ENCODE data around the gene TMEM106A. TPM values are rescaled to one million over a fixed set of nuclear protein-coding genes. Genes with fewer than 3 reads are reported as not detected.

Gene TMEM106A
- total and polyA plus RNA-seq, 9 of the 15 experiments (the other 6 are each of a cell fraction or from before 2014, with no cell fraction given) = 0.03 to 0.29 (median 0.15) TPM

DNA sequence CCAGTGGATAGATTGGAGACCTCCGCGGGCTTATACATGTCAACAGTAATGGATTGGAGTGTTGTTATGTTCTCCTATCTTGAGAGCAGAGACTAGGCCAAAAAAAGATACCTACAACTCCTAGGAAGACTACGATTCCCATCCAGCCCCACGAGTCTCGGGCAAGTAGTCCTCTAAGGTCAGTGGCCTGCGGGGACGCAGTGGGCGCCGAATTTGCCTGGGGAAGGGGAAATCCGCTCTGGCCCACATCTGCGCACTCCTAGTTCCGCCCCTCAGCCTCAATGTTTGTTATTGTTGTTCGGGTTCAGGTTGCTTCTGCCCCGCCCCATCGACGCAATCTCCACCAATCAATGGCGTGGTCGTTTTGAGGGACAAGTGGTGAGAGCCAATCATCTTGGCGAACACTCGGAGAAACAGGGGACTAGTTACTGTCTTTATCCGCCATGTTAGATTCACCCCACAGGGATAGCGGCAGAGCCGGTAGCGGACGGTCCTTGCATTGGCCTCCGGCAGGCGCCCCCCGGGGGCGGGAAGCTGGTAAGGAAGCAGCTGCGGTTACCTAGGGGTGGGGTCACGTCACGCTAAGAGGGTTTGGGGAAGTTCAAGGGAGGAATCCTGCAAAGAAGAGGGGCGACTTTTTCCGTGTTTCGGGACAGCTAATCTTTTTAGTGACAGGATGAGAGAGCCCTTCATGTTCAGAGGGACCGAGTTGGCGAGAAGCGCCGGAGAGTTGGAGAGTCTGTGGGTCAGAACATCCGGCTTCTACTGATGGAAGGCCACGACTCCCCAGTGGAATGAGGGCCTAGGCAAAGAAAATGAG, 40.7 kb upstream of the TMEM106A start, which contains the start of gene NBR1 (continued):
- TF ChIP-seq POLR2B (IDR thresholded peaks at IDR 0.05; ENCODE audit: low read depth, partially characterized antibody) (peak; percentile 61), PYGO2 (tag; IDR thresholded peaks at IDR 0.05) (no peak), RB1 (IDR thresholded peaks at IDR 0.05; ENCODE audit: low read depth) (peak; percentile 34; the same call in 1 of the 2 replicates), FOXK2 (conservative IDR thresholded peaks at IDR 0.05 in 1 of 2, IDR thresholded peaks at IDR 0.05 in 1 of 2; ENCODE audit: low read depth in 2 of 2) (peak; percentile 97 to 98), NR2C1 (IDR thresholded peaks at IDR 0.05) (peak; percentile 38; the same call in 1 of the 2 replicates), NR2C1 (tag; IDR thresholded peaks at IDR 0.05) (peak; percentile 24)
- TF ChIP-seq, protein P1, sequence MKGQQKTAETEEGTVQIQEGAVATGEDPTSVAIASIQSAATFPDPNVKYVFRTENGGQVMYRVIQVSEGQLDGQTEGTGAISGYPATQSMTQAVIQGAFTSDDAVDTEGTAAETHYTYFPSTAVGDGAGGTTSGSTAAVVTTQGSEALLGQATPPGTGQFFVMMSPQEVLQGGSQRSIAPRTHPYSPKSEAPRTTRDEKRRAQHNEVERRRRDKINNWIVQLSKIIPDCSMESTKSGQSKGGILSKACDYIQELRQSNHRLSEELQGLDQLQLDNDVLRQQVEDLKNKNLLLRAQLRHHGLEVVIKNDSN (CRISPR knock-in tag; IDR thresholded peaks at IDR 0.05) = no peak
- TF ChIP-seq, protein P2, sequence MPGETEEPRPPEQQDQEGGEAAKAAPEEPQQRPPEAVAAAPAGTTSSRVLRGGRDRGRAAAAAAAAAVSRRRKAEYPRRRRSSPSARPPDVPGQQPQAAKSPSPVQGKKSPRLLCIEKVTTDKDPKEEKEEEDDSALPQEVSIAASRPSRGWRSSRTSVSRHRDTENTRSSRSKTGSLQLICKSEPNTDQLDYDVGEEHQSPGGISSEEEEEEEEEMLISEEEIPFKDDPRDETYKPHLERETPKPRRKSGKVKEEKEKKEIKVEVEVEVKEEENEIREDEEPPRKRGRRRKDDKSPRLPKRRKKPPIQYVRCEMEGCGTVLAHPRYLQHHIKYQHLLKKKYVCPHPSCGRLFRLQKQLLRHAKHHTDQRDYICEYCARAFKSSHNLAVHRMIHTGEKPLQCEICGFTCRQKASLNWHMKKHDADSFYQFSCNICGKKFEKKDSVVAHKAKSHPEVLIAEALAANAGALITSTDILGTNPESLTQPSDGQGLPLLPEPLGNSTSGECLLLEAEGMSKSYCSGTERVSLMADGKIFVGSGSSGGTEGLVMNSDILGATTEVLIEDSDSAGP (CRISPR knock-in tag; IDR thresholded peaks at IDR 0.05) = no peak
- TF ChIP-seq, protein P3, sequence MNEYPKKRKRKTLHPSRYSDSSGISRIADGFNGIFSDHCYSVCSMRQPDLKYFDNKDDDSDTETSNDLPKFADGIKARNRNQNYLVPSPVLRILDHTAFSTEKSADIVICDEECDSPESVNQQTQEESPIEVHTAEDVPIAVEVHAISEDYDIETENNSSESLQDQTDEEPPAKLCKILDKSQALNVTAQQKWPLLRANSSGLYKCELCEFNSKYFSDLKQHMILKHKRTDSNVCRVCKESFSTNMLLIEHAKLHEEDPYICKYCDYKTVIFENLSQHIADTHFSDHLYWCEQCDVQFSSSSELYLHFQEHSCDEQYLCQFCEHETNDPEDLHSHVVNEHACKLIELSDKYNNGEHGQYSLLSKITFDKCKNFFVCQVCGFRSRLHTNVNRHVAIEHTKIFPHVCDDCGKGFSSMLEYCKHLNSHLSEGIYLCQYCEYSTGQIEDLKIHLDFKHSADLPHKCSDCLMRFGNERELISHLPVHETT (CRISPR knock-in tag; conservative IDR thresholded peaks at IDR 0.05 in 1 of 2, IDR thresholded peaks at IDR 0.05 in 1 of 2) = peak in 1 of 2 experiments; percentile 50; a peak in 1 of 4 replicates
- TF ChIP-seq, protein P4, sequence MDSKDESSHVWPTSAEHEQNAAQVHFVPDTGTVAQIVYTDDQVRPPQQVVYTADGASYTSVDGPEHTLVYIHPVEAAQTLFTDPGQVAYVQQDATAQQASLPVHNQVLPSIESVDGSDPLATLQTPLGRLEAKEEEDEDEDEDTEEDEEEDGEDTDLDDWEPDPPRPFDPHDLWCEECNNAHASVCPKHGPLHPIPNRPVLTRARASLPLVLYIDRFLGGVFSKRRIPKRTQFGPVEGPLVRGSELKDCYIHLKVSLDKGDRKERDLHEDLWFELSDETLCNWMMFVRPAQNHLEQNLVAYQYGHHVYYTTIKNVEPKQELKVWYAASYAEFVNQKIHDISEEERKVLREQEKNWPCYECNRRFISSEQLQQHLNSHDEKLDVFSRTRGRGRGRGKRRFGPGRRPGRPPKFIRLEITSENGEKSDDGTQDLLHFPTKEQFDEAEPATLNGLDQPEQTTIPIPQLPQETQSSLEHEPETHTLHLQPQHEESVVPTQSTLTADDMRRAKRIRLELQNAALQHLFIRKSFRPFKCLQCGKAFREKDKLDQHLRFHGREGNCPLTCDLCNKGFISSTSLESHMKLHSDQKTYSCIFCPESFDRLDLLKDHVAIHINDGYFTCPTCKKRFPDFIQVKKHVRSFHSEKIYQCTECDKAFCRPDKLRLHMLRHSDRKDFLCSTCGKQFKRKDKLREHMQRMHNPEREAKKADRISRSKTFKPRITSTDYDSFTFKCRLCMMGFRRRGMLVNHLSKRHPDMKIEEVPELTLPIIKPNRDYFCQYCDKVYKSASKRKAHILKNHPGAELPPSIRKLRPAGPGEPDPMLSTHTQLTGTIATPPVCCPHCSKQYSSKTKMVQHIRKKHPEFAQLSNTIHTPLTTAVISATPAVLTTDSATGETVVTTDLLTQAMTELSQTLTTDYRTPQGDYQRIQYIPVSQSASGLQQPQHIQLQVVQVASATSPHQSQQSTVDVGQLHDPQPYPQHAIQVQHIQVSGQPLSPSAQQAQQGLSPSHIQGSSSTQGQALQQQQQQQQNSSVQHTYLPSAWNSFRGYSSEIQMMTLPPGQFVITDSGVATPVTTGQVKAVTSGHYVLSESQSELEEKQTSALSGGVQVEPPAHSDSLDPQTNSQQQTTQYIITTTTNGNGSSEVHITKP (IDR thresholded peaks at IDR 0.05; ENCODE audit: partially characterized antibody) = peak; percentile 61
- TF ChIP-seq, protein P5, sequence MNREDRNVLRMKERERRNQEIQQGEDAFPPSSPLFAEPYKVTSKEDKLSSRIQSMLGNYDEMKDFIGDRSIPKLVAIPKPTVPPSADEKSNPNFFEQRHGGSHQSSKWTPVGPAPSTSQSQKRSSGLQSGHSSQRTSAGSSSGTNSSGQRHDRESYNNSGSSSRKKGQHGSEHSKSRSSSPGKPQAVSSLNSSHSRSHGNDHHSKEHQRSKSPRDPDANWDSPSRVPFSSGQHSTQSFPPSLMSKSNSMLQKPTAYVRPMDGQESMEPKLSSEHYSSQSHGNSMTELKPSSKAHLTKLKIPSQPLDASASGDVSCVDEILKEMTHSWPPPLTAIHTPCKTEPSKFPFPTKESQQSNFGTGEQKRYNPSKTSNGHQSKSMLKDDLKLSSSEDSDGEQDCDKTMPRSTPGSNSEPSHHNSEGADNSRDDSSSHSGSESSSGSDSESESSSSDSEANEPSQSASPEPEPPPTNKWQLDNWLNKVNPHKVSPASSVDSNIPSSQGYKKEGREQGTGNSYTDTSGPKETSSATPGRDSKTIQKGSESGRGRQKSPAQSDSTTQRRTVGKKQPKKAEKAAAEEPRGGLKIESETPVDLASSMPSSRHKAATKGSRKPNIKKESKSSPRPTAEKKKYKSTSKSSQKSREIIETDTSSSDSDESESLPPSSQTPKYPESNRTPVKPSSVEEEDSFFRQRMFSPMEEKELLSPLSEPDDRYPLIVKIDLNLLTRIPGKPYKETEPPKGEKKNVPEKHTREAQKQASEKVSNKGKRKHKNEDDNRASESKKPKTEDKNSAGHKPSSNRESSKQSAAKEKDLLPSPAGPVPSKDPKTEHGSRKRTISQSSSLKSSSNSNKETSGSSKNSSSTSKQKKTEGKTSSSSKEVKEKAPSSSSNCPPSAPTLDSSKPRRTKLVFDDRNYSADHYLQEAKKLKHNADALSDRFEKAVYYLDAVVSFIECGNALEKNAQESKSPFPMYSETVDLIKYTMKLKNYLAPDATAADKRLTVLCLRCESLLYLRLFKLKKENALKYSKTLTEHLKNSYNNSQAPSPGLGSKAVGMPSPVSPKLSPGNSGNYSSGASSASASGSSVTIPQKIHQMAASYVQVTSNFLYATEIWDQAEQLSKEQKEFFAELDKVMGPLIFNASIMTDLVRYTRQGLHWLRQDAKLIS (CRISPR knock-in tag; IDR thresholded peaks at IDR 0.05) = peak; percentile 73; the same call in 1 of the 2 replicates
- TF ChIP-seq, protein P6, sequence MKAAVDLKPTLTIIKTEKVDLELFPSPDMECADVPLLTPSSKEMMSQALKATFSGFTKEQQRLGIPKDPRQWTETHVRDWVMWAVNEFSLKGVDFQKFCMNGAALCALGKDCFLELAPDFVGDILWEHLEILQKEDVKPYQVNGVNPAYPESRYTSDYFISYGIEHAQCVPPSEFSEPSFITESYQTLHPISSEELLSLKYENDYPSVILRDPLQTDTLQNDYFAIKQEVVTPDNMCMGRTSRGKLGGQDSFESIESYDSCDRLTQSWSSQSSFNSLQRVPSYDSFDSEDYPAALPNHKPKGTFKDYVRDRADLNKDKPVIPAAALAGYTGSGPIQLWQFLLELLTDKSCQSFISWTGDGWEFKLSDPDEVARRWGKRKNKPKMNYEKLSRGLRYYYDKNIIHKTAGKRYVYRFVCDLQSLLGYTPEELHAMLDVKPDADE (conservative IDR thresholded peaks at IDR 0.05; ENCODE audit: control insufficient read depth, low read depth, low read length) = peak; percentile 78; the same call in 1 of the 2 replicates

Data from K562 (cell line).